ENCODE results near the gene ROBO2.

DNA sequence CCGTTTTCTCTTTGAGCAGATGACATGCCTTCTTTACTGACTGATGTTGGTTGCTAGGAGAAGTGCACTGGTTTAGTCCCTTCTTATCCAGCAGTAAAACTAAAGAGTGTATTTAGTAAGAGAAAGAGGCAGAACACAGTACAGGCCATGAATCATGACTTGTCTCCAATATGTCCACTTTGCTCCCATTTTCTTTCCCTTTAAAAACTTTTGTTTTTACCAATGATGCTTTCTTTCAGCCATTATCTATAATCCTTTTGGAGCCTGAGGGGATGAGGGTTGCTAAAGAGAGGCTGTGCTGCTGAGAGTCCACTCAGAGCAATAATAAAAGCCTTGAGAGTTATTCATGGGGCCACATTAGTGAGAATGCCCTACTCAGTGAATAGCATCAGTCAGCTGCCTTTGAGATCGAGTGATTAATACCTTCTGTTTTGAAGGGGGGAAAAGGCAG lies 12.2 kb downstream of the ROBO2 start:
- TF ChIP-seq, protein P1, sequence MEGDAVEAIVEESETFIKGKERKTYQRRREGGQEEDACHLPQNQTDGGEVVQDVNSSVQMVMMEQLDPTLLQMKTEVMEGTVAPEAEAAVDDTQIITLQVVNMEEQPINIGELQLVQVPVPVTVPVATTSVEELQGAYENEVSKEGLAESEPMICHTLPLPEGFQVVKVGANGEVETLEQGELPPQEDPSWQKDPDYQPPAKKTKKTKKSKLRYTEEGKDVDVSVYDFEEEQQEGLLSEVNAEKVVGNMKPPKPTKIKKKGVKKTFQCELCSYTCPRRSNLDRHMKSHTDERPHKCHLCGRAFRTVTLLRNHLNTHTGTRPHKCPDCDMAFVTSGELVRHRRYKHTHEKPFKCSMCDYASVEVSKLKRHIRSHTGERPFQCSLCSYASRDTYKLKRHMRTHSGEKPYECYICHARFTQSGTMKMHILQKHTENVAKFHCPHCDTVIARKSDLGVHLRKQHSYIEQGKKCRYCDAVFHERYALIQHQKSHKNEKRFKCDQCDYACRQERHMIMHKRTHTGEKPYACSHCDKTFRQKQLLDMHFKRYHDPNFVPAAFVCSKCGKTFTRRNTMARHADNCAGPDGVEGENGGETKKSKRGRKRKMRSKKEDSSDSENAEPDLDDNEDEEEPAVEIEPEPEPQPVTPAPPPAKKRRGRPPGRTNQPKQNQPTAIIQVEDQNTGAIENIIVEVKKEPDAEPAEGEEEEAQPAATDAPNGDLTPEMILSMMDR (IDR thresholded peaks at IDR 0.05): no peak
- TF ChIP-seq ZFX (IDR thresholded peaks at IDR 0.05; ENCODE audit: borderline replicate concordance): no peak

Data from 22Rv1 (cell line).